GM18526 (cell line): Measurements from ENCODE around the gene RLN3.

ENCODE experiments used
- POLR2A ChIP-seq: IDR thresholded peaks from 3 replicates; pipeline ENCODE4 v1.6.1; 2011; ENCODE audit not compliant: insufficient read length; ENCODE audit errors: extremely low read depth

The RLN3 gene

DNA sequence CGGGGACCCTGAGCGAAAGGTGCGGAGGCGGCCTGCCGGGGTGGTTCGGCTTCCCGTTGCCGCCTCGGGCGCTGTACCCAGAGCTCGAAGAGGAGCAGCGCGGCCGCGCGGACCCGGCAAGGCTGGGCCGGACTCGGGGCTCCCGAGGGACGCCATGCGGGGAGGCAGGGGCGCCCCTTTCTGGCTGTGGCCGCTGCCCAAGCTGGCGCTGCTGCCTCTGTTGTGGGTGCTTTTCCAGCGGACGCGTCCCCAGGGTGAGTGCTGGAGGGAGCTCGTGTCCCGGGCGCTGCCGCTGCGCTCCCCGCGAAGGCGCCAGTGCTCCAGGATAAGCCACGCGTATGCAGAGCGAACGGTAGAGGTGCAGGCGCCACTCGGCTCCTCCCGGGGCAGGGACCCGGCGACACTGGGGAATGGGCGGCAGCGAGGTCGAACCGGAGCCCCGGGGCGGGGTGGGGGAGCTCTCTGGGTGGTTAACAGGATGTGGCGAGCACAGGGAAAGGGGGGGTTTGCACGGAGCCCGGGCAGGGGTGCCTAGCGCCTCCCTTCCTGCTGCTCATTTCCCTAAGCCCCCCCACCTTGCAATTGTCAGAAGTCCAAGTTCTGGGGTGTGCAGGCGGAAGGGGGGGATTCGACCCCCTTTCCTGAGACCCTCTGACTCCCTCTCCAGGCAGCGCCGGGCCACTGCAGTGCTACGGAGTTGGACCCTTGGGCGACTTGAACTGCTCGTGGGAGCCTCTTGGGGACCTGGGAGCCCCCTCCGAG lies 4.0 kb downstream of the RLN3 start, which contains the start of gene IL27RA:
TSS of gene IL27RA (plus strand) at position 44 of the 762 bp plus-strand sequence. CDS start at position 155, 111 bp downstream.
- TF ChIP-seq POLR2A: peak; percentile 55

DNA sequence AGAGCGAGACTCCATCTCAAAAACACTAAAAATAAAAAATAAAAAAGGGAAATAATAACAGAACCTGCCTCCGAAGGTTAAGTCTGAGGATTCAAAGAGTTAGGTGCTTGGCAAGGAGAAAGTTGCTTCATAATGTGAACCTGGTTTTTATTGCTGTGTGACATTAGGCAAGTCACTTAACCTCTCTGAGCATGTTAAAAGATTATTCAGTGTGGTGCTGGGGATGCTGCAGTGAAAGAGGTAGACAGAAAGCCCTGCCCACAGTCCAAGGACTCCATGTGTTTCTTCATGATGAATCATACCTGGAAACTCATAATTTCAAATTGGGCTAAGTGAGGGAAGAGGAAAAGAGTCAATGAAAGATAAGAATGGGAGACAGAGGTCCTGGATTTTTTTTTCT lies 6.0 kb downstream of the RLN3 start:
- no peak for TF ChIP-seq POLR2A

DNA sequence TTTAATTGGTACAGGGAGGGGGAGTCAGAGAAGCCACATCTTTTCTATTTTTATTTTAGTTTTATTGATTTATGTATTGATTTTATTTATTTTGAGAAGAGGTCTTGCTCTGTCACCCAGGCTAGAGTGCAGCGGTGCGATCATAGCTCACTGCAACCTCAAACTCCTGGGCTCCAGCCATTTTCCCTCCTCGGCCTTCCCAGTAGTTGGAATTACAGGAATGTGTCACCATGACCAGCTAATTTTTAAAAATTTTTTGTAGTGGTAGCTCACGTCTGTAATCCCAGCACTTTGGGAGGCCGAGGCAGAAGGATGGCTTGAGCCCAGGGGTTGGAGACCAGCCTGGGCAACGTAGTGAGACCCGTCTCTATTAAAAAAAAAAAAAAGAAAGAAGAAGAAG lies 7.8 kb downstream of the RLN3 start:
- TF ChIP-seq POLR2A: no peak

GRCh38 chr19:14039181-14039580 lies 11.2 kb downstream of the RLN3 start:
- no peak for TF ChIP-seq POLR2A

- no peak for TF ChIP-seq POLR2A
These were observed 20.6 kb downstream of the RLN3 start for GRCh38 chr19:14048443-14049153.

GRCh38 chr19:14050512-14050911 lies 22.6 kb downstream of the RLN3 start:
- no peak for TF ChIP-seq POLR2A

DNA sequence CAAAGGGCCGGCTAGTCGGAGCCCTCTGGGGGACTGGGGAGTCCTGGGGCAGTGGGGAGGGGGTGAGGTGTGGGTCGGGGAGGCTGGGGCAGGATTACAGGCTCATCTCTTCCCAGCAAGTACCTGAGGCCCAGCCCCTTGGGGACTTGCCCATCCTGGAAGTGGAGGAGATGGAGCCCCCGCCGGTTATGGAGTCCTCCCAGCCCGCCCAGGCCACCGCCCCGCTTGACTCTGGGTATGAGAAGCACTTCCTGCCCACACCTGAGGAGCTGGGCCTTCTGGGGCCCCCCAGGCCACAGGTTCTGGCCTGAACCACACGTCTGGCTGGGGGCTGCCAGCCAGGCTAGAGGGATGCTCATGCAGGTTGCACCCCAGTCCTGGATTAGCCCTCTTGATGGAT lies 24.0 kb downstream of the RLN3 start:
- TF ChIP-seq POLR2A: no peak

GRCh38 chr19:14052470-14052869 lies 24.5 kb downstream of the RLN3 start:
- no peak for TF ChIP-seq POLR2A

DNA sequence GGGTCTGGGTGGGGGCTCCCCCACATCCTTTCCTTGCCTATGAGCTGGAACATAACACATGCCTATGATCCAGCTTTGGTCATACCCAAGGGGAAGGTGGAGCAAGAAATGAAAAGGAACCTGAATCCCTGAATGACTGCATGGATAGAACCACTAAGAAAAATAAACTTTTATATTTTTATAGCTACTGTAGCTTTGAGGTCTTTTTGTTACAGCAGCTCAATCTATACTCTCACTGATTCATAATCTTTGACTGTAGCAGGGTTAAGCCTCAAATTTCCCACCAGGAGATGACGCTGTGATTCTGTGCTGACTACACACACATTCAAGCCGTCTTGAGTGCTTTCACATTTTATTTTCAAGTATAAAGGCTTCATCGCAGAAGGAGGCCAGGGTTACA lies 25.1 kb downstream of the RLN3 start:
- no peak for TF ChIP-seq POLR2A

DNA sequence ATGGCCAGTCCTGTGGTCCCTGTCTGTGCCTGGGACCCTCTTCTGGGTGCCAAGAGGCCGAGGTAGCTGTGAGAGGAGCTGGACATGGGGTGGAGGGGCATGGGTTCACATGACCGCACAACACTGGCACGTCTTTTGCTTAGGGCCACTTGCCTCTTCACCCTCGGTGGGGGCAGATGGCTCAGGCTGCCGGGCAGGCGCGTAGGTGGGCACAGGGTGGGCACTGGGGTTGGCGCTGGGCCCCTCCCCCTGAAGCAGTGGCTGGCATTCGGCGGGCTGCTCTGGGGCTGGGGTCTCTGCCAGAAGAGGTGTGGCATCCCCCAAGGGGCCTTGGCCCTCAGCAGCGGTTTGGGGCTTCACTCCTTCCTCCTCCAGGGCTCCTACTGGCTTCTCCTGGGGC lies 25.6 kb downstream of the RLN3 start:
- no peak for TF ChIP-seq POLR2A

GRCh38 chr19:14054099-14054498 lies 26.2 kb downstream of the RLN3 start:
- no peak for TF ChIP-seq POLR2A

DNA sequence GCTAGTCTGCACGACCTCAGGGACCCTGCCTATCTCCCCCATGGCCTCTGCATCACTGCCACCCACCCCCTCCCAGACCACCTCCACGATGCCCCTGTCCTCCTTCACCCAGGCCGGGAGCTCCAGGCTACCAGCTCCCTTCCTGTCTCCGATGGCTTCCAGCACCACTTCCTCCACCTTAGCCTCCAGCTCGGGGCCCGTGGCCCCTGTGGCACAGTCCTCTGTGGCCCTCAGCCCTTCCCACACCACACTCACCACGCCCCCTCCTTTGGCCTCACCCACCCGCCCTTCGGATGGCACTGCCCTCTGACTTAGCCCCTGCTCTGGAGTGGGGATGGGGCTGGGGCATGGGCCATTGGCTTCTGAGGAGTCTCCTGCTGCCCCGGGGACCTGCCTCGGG lies 26.8 kb downstream of the RLN3 start:
- TF ChIP-seq POLR2A: no peak

- TF ChIP-seq POLR2A: no peak
These were observed 27.4 kb downstream of the RLN3 start for GRCh38 chr19:14055396-14055795.

- TF ChIP-seq POLR2A: no peak
These were observed 28.2 kb downstream of the RLN3 start for GRCh38 chr19:14056069-14056666.

DNA sequence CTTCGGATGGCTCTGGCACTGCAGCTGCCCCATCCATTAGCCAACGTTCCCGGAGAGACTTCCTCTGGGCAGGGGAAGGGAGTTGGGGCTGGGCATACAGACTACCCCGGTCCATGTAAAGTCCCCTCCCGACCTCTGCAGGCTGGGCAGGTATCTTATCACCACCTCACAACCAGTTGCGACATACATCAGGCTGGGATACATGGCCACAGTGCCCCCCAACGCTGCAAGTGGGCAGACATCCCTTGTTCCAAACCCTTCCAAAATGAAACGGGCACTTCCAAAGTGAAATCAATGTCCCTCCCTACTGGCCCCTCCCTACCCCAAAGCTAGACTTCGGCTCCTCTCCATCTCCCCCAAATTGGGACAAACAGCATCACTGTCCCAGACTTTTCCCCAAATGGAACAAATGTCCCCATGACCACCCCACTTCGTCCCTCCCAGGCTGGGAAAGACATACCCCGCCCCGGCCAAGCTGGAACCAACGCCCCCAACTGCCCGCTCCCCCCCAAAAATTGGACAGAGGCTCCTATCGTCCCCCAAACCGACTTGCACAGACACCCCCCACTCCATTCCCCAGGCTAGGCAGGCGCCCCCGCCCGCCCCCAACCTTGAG lies 28.9 kb downstream of the RLN3 start:
- TF ChIP-seq POLR2A: no peak
